Measurements from ENCODE around the gene CADPS2.

DNA sequence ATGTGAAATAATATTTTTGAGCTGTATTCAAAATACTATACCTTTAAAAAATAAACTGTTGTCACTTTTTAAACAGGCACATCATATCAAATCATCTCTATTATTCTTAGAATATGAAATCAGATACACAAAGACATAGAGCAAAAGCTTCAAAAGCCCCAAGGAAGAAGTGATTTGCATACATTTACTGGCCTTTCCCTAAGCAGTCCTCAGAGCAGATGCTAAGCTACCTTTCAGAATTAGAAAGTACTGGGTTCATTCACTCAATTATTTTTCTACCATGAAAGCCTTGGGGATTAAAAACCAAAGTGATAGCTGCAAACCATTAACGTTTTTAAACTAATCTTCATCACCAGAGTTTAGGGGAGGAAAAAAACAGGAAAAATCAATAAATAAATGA lies 127.8 kb downstream of the CADPS2 start:
- TF ChIP-seq, protein P1, sequence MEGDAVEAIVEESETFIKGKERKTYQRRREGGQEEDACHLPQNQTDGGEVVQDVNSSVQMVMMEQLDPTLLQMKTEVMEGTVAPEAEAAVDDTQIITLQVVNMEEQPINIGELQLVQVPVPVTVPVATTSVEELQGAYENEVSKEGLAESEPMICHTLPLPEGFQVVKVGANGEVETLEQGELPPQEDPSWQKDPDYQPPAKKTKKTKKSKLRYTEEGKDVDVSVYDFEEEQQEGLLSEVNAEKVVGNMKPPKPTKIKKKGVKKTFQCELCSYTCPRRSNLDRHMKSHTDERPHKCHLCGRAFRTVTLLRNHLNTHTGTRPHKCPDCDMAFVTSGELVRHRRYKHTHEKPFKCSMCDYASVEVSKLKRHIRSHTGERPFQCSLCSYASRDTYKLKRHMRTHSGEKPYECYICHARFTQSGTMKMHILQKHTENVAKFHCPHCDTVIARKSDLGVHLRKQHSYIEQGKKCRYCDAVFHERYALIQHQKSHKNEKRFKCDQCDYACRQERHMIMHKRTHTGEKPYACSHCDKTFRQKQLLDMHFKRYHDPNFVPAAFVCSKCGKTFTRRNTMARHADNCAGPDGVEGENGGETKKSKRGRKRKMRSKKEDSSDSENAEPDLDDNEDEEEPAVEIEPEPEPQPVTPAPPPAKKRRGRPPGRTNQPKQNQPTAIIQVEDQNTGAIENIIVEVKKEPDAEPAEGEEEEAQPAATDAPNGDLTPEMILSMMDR (IDR thresholded peaks at IDR 0.05; ENCODE audit: low read length): no peak
- TF ChIP-seq EZH2 (optimal IDR thresholded peaks at IDR 0.05; ENCODE audit: low read depth, low read length): no peak
- TF ChIP-seq EZH2phosphoT487 (IDR thresholded peaks at IDR 0.05; ENCODE audit: low read length): no peak

All from MM.1S (cell line).